Neural cell (in vitro differentiated cells): ENCODE results near the gene TGM1.

Experiments used
- CTCF ChIP-seq: fragments of 450-650 bp; IDR thresholded peaks from 2 replicates; pipeline ENCODE4 v1.5.1; 2014; ENCODE audit warnings: antibody characterized with exemption, mild to moderate bottlenecking, moderate library complexity; ENCODE audit not compliant: poor library complexity, severe bottlenecking
- MXI1 ChIP-seq: fragments of 450-650 bp; conservative IDR thresholded peaks from 2 replicates; pipeline ENCODE4 v1.6.1; 2014; ENCODE audit warnings: antibody characterized with exemption, mild to moderate bottlenecking; ENCODE audit not compliant: poor library complexity, severe bottlenecking
- POLR2AphosphoS5 ChIP-seq: IDR thresholded peaks from 2 replicates; pipeline ENCODE4 v1.6.1; 2012
- TAF1 ChIP-seq: IDR thresholded peaks from 2 replicates; pipeline ENCODE4 v1.6.1; 2012; ENCODE audit warnings: low read depth

GRCh38 chr14:24293525-24293924 is 30.5 kb upstream of the TGM1 start:
- no peak for TF ChIP-seq MXI1
- TF ChIP-seq CTCF, result no peak
- no peak for TF ChIP-seq TAF1
- TF ChIP-seq POLR2AphosphoS5, result no peak
